ENCODE data around the gene ZNF205. TPM values are rescaled to one million over a fixed set of nuclear protein-coding genes. Genes with fewer than 3 reads are reported as not detected.

ZNF205 gene
- total and polyA plus RNA-seq, 2 of the 13 experiments (the other 11 are each of a cell fraction or from before 2014, with no cell fraction given), result 5.8 to 10.2 TPM

- TF ChIP-seq ZNF407 (CRISPR knock-in tag; IDR thresholded peaks at IDR 0.05; ENCODE audit: not compliant biosample characterization), result peak; percentile 68
- TF ChIP-seq ZNF879 (CRISPR knock-in tag; IDR thresholded peaks at IDR 0.05), result no peak
- TF ChIP-seq ARID3A (IDR thresholded peaks at IDR 0.05; ENCODE audit: low read depth, low read length), result peak; percentile 33
- peak; percentile 52; the same call in 1 of the 2 replicates for TF ChIP-seq RCOR2 (CRISPR knock-in tag; IDR thresholded peaks at IDR 0.05)
- TF ChIP-seq ZNF574 (CRISPR knock-in tag; IDR thresholded peaks at IDR 0.05), result peak; percentile 62
- no peak for TF ChIP-seq ZBTB46 (CRISPR knock-in tag; IDR thresholded peaks at IDR 0.05; ENCODE audit: borderline replicate concordance)
- peak; percentile 72 for TF ChIP-seq KDM5B (CRISPR knock-in tag; IDR thresholded peaks at IDR 0.05; ENCODE audit: borderline replicate concordance)
- TF ChIP-seq ZFAT (CRISPR knock-in tag; conservative IDR thresholded peaks at IDR 0.05), result no peak
- no peak for TF ChIP-seq PLSCR1 (CRISPR knock-in tag; IDR thresholded peaks at IDR 0.05; ENCODE audit: borderline replicate concordance)
These were observed 40.0 kb downstream of the ZNF205 start (continued) for GRCh38 chr16:3152277-3152990.

Data from HepG2 (cell line).